HCT116 (cell line): ENCODE results near the gene PAPOLG. TPM values are rescaled to one million over a fixed set of nuclear protein-coding genes. Genes with fewer than 3 reads are reported as not detected.

ENCODE experiments used
- ATAC-seq: fragments of 200-7000 bp; cut with Tn5 transposase; 2 replicates; pipeline ENCODE4 v1.9.1; 2020; ENCODE audit warnings: mild to moderate bottlenecking, moderate library complexity
- BruUV-seq: library from RNA; stranded (reverse); fragments of 400-500 nt; replicated peaks from 2 replicates; lab custom pipeline; 2021; lab: Mats Ljungman, UMichigan
- CTCF ChIA-PET: fragments of 300-600 bp; sonication (Branson Sonifier 250); formaldehyde crosslinking; loops from one replicate; lab custom pipeline; 2021; ENCODE audit warnings: antibody characterized with exemption; lab: Charles Lee
- POLR2A ChIA-PET: fragments of 300-600, 350-600 bp; sonication (Branson Sonifier 250); formaldehyde crosslinking; loops from one replicate; lab custom pipeline; 2021; ENCODE audit warnings: antibody characterized with exemption; lab: Charles Lee
- RAD21 ChIA-PET, 2 experiments: fragments of 300-600 bp; sonication (Branson Sonifier 250); formaldehyde crosslinking; loops; one replicate each; lab custom pipeline; 2023; ENCODE audit warnings: low total read pairs in 2 of 2; ENCODE audit not compliant: uncharacterized antibody in 2 of 2, unreplicated experiment in 2 of 2, low non-redundant PET in 1 of 2; lab: Charles Lee
- DNase-seq: peaks from one replicate; pipeline ENCODE4 v3.0.0-alpha.2; 2010; ENCODE audit warnings: low read depth, low spot score
- H2AFZ ChIP-seq: fragments of 200-600 bp; shearing (Covaris generic), sonication (generic); 2 replicates; pipeline ENCODE4 v1.6.1; 2017; ENCODE audit warnings: low read depth, mixed run types, mixed read lengths, antibody characterized with exemption, low read length; ENCODE audit not compliant: poor library complexity, severe bottlenecking
- H3K27ac ChIP-seq: 2 replicates; pipeline ENCODE4 v1.5.1; 2012; ENCODE audit warnings: low read depth, low read length
- H3K27me3 ChIP-seq: fragments of 200-600 bp; sonication (generic); 2 replicates; pipeline ENCODE4 v1.6.1; 2016; ENCODE audit warnings: mixed run types, low read length, mixed read lengths; ENCODE audit not compliant: insufficient read depth
- H3K36me3 ChIP-seq, 2 experiments: fragments of 200-500 bp in 1 of 2; fragments of 200-600 bp in 1 of 2; sonication (Bioruptor generic) in 1 of 2; sonication (generic) in 1 of 2; 2 replicates each; pipeline versions ENCODE4 v1.5.1 to v1.6.1; 2014 to 2016; ENCODE audit warnings: low read length in 2 of 2, inconsistent platforms in 1 of 2, mixed read lengths in 1 of 2, mixed run types in 1 of 2; ENCODE audit not compliant: insufficient read depth in 2 of 2, control insufficient read depth in 1 of 2
- H3K4me1 ChIP-seq, 2 experiments: fragments of 200-600 bp in 1 of 2; sonication (generic) in 1 of 2; 2 replicates each; pipeline versions ENCODE4 v1.5.1 to v1.6.1; 2012 to 2017; ENCODE audit warnings: low read length in 2 of 2, inconsistent platforms in 1 of 2, mild to moderate bottlenecking in 1 of 2, mixed read lengths in 1 of 2, mixed run types in 1 of 2, moderate library complexity in 1 of 2; ENCODE audit not compliant: insufficient read depth in 2 of 2, control insufficient read depth in 1 of 2
- H3K4me2 ChIP-seq: fragments of 200-600 bp; sonication (generic); 2 replicates; pipeline ENCODE4 v1.6.1; 2017; ENCODE audit warnings: mixed run types, low read length, mixed read lengths
- H3K4me3 ChIP-seq, 2 experiments: fragments of 200-600 bp in 1 of 2; sonication (generic) in 1 of 2; replicated peaks in 1 of 2; 2 replicates each; pipeline ENCODE4 v1.5.1; 2011 to 2016; ENCODE audit warnings: low read length in 2 of 2, control low read depth in 1 of 2, low read depth in 1 of 2, mild to moderate bottlenecking in 1 of 2, mixed read lengths in 1 of 2, mixed run types in 1 of 2
- H3K79me2 ChIP-seq: fragments of 200-600 bp; sonication (generic); 2 replicates; pipeline ENCODE4 v1.6.1; 2017; ENCODE audit warnings: mild to moderate bottlenecking, mixed run types, low read length, moderate library complexity, mixed read lengths; ENCODE audit not compliant: insufficient read depth
- H3K9ac ChIP-seq: fragments of 200-600 bp; sonication (generic); 2 replicates; pipeline ENCODE4 v1.6.1; 2016; ENCODE audit warnings: low read length, mixed read lengths
- H3K9me2 ChIP-seq: fragments of 200-600 bp; sonication (generic), shearing (Covaris generic); 2 replicates; pipeline ENCODE4 v1.6.1; 2017; ENCODE audit warnings: mixed run types, mild to moderate bottlenecking, moderate library complexity; ENCODE audit not compliant: insufficient read depth
- H3K9me3 ChIP-seq, 2 experiments: fragments of 200-500 bp in 1 of 2; fragments of 200-600 bp in 1 of 2; sonication (Bioruptor generic) in 1 of 2; sonication (generic) in 1 of 2; 2 replicates each; pipeline ENCODE4 v1.6.1; 2014 to 2017; ENCODE audit warnings: low read length in 2 of 2, mixed read lengths in 2 of 2, inconsistent platforms in 1 of 2, low read depth in 1 of 2, mild to moderate bottlenecking in 1 of 2, mixed run types in 1 of 2, moderate library complexity in 1 of 2; ENCODE audit not compliant: control insufficient read depth in 1 of 2, insufficient read depth in 1 of 2
- H4K20me1 ChIP-seq: fragments of 200-600 bp; sonication (generic), shearing (Covaris generic); 2 replicates; pipeline ENCODE4 v1.6.1; 2017; ENCODE audit warnings: mixed run types, mild to moderate bottlenecking, moderate library complexity; ENCODE audit not compliant: insufficient read depth
- ATF3 ChIP-seq: IDR thresholded peaks from 2 replicates; pipeline ENCODE4 v1.6.1; 2012
- CBX3 ChIP-seq: IDR thresholded peaks from 2 replicates; pipeline ENCODE4 v1.6.1; 2012; ENCODE audit warnings: low read depth
- MAX ChIP-seq: IDR thresholded peaks from 2 replicates; pipeline ENCODE4 v1.6.1; 2012
- RAD21 ChIP-seq: IDR thresholded peaks from 2 replicates; pipeline ENCODE4 v1.6.1; 2012; ENCODE audit warnings: low read depth, mild to moderate bottlenecking
- SP1 ChIP-seq: IDR thresholded peaks from 2 replicates; pipeline ENCODE4 v1.6.1; 2012; ENCODE audit warnings: low read depth
- SRF ChIP-seq: IDR thresholded peaks from 2 replicates; pipeline ENCODE4 v1.6.1; 2012; ENCODE audit warnings: low read depth
- ZNF274 ChIP-seq: fragments of 200-500 bp; sonication (Bioruptor generic); IDR thresholded peaks from 2 replicates; pipeline ENCODE4 v1.6.1; 2014; ENCODE audit warnings: mild to moderate bottlenecking, low read depth, low read length, inconsistent platforms
- intact Hi-C: fragments of 100-400 bp; cut with micrococcal nuclease; formaldehyde crosslinking; loops from 2 replicates; pipeline ENCODE4 v1.10.0; 2022
- total RNA-seq: library from RNA; stranded (reverse); gene quantifications from one replicate; pipeline ENCODE4 v1.2.1, GENCODE V29; 2021; ENCODE audit not compliant: unreplicated experiment

PAPOLG gene
- total RNA-seq, 1 experiment from 2014 or later: 13.2 TPM

DNA sequence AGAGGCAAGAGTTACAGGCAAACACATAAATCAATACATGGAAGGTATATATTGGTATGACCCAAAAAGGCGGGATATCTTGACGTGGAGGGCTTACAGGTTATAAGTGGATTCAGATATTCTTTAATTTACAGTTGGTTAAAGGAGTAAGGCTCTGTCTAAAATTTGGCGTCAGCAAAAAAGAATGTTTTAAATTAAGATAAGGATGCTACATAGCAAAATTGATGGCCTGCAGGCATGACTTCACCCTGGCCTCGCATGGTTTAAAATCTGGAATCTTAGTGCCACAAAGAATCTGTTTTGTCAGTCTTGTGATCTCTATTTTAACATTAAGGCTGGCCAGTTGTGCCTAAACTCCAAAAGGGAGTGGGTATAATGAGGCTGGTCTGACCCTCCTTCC lies 66.9 kb downstream of the PAPOLG start:
- no peak overlapping the region for H2AFZ ChIP-seq
- H4K20me1 ChIP-seq: no peaks in the 10 kb centered on the region
- no peak for ATAC-seq
- no TSS peak for BruUV-seq
- no peaks in the 10 kb centered on the region for H3K27me3 ChIP-seq
- ChIA-PET RAD21 (interaction anchor here in 1 of 2 experiments (1.3 kb wide), 1 partner anchor 176 kb away, joined by 8 read pairs; no protein-coding TSS in a partner anchor), POLR2A (no interaction called here), CTCF (no interaction called here)
- no peak overlapping the region for H3K9ac ChIP-seq
- intact Hi-C loops: no loop called here
- H3K9me2 ChIP-seq: no peaks in the 10 kb centered on the region
- no peaks in the 10 kb centered on the region for H3K9me3 ChIP-seq
- H3K4me3 ChIP-seq: no peak overlapping the region
- H3K27ac ChIP-seq: no peak overlapping the region
- TF ChIP-seq MAX (no peak), RAD21 (no peak), SRF (no peak), ZNF274 (no peak), CBX3 (no peak)
- no peak overlapping the region for H3K4me2 ChIP-seq
- H3K36me3 ChIP-seq: no peaks in the 10 kb centered on the region
- H3K4me1 ChIP-seq: peaks cover 0 to 3% of the 10 kb centered on the region in 2 experiments; a peak in 1 of 4 replicates
- no peak for DNase-seq
- H3K79me2 ChIP-seq: no peaks in the 10 kb centered on the region

- DNase-seq: no peak
- Histone ChIP-seq H3K9me3 (no peaks in the 10 kb centered on the region), H3K4me1 (no peaks in the 10 kb centered on the region), H4K20me1 (no peaks in the 10 kb centered on the region), H3K79me2 (no peaks in the 10 kb centered on the region), H3K4me3 (no peak overlapping the region), H2AFZ (no peak overlapping the region), H3K27ac (no peak overlapping the region), H3K4me2 (no peak overlapping the region), H3K27me3 (no peaks in the 10 kb centered on the region), H3K36me3 (no peaks in the 10 kb centered on the region), H3K9ac (no peak overlapping the region), H3K9me2 (no peaks in the 10 kb centered on the region)
- intact Hi-C loops: no loop called here
- BruUV-seq: no TSS peak
- TF ChIP-seq SRF (no peak), RAD21 (no peak), SP1 (no peak), ATF3 (no peak)
- ChIA-PET CTCF (no interaction called here), POLR2A (no interaction called here), RAD21 (no interaction called here)
- no peak for ATAC-seq
Measured at GRCh38 chr2:60823694-60824305, 67.7 kb downstream of the PAPOLG start.
